Adipose tissue (tissue), 3 donors: ENCODE measurements around the gene RHOG. TPM values are rescaled to one million over a fixed set of nuclear protein-coding genes. Genes with fewer than 3 reads are reported as not detected.
"Not testable (repeated sequence)": the region's sequence is repeated elsewhere in the genome, so short reads cannot be mapped to it uniquely, and the experiment has no call there.

Experiments
- H3K27ac ChIP-seq: one replicate; pipeline ENCODE4 v1.5.1; 2013; ENCODE audit warnings: low read depth, low read length
- WGBS, 3 donors: extraction: QIAGEN DNeasy Blood & Tissue Kit; methylation state at CpG; one replicate each; pipeline ENCODE4 v1.1.7; 2013; 5-methylcytosine and 5-hydroxymethylcytosine counted together
- polyA plus RNA-seq, 3 donors: library from polyadenylated mRNA; stranded (reverse); fragments of 200-250 nt; gene quantifications; one replicate each; pipeline ENCODE4 v1.2.3, GENCODE V29; 2013
- donor health status: healthy with polysubstance abuse.
- donor health status: Bipolar disorder and iron deficiency.
- donor health status: healthy.

RHOG gene
- polyA plus RNA-seq, 3 donors: 30.4 to 94.7 (median 88.8) TPM

DNA sequence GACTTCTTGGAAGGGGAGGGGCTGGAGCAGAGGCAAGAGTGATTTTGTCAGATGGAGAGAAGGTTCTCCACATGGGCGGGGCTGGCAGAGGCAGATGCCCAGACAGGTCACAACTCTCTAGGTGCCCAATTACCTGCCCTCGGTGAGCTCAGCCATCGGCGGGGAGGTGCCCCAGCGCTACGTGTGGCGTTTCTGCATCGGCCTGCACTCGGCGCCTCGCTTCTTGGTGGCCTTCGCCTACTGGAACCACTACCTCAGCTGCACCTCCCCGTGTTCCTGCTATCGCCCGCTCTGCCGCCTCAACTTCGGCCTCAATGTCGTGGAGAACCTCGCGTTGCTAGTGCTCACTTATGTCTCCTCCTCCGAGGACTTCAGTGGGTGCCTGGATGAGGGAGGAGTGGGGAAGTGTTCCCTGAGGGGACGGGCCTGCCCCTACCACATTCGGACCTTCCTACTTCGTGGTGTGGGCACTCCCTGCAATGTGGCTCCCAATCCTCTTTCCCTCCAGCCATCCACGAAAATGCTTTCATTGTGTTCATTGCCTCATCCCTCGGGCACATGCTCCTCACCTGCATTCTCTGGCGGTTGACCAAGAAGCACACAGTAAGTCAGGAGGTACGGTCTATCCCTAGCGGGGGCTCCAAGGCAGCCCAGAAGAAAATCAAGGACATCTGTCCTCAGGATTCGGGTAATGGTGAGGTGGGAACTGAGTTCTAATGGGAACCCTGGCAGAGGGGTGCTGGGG lies 16.8 kb downstream of the RHOG start:
- H3K27ac ChIP-seq: no peak overlapping the region
- 94 to 95% (median 95%) methylated on average over 30 of the region's 30 CpGs for WGBS, 3 donors

DNA sequence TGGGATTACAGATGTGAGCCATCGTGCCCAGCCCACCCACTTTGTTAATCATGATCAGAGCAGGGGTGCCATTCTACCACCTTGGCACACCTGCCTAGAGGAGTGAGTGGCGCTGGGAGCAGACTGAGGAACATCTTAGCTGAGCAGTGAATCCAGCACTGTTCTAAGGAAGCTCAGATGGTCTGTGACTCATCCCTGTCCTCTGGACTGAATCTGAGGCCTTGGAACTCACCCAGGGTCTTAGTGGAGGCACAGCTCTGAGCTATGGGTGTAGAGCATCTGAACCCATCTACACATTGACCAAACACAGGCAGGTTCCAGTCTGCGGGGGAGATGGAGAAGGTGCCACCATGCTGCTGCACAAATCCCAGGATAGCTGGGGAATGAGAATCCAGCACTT lies 17.5 kb downstream of the RHOG start:
- no peak overlapping the region for H3K27ac ChIP-seq
- 85 to 97% (median 91%) methylated on average over 3 of the region's 3 CpGs for WGBS, 3 donors

DNA sequence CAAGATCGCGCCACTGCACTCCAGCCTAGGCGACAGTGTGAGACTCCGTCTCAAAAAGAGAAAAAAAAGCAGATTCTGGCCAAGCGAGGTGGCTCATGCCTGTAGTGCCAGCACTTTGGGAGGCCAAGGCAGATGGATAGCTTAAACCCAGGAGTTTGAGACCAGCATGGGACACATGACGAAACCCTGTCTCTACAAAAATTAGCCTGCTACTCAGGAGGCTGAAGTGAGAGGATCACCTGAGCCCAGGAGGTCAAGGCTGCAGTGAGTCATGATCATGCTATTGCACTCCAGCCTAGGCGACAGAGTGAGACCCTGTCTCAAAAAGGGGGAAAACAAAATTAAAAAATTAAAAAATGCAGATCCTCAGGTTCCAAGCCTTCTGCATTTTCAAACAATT lies 18.4 kb downstream of the RHOG start:
- 95 to 98% (median 96%) methylated on average over 7 of the region's 7 CpGs for WGBS, 3 donors
- H3K27ac ChIP-seq: no peak overlapping the region

DNA sequence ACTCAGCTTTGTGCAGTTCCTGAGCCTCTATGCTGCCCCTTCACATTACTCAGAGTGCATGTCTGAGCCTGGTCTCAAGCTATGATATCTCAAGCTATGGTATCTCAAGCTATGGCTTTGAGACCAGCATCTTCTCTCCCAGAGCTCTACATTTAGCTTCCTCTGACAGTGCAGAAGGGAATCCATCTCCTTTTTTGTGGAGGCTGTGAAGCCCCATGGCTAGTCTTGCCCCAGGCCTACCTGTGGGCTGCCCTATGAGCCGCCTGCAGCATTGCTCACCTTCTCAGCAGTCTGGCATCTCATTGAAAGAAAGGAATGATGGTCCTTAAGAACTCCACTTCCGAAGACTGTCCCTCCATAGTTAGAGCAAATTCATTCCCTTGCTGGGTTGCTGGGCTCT lies 19.8 kb downstream of the RHOG start:
- no peak overlapping the region for H3K27ac ChIP-seq
- 97 to 100% (median 98%) methylated on average over 2 of the region's 2 CpGs for WGBS, 3 donors

DNA sequence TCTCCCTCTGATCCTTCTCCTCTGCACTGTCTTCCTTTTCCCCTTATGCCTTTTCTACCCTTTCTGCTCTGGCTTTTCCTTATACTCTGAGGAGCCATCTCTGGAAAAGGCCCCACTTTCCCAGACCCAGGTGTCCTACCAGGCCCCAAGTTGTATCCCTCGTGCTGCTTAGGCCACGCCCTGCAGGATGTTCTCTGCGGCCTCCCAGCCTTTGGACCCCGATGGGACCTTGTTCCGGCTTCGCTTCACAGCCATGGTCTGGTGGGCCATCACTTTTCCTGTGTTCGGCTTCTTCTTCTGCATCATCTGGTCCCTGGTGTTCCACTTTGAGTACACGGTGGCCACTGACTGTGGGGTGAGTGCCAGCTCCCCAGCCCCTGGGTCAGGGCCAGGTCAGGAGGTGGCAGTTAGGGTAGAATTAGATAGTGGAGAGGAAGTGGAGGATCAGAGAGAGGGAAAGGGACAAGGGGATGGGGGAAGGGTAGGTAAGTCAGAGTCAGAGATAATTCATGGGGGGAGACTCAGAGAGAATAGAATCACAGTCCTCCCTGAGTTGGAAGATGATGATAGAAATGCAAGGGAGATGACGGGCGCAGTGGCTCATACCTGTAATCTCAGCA lies 23.5 kb downstream of the RHOG start:
- WGBS, 3 donors: 83 to 93% (median 89%) methylated on average over 10 of the region's 10 CpGs
- H3K27ac ChIP-seq: no peak overlapping the region

DNA sequence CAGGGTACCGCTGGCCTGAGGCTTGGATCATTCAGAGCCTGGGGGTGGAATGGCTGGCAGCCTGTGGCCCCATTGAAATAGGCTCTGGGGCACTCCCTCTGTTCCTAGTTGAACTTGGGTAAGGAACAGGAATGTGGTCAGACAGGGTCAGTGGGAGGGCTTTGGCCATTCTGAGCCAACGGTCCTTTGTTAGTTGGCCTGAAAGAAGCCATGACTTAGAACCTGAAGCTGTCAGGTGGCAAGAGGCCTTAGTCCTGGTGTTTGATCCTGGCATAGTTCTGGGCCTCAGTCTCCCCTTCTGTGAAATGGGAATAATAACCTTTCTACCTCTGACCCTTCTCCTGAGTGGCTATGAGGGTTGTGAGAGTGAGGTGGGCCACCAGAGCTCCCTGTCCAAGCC lies 24.1 kb downstream of the RHOG start:
- H3K27ac ChIP-seq: no peak overlapping the region
- 81 to 91% (median 85%) methylated on average over 2 of the region's 2 CpGs for WGBS, 3 donors

DNA sequence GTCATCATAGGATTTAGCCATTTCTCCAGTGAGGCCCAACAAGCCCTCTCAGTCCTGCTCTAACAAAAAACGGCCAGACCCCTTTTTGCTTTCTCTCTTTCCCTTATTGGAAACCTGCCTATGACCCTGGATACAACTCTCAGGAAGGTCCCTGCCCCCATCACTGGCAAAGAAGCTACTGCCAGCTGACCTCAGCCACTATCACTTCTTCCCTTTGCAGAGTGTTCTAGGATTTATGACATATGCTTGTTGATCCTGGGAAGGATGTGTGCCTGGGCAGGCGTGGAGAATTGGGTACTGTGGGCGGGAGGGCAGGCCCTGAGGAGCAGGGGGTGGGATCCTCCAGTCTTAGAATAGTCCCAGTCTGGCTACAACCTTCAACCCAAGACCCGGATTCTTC lies 24.9 kb downstream of the RHOG start:
- H3K27ac ChIP-seq: no peak overlapping the region
- 89 to 94% (median 89%) methylated on average over 4 of the region's 4 CpGs for WGBS, 3 donors

DNA sequence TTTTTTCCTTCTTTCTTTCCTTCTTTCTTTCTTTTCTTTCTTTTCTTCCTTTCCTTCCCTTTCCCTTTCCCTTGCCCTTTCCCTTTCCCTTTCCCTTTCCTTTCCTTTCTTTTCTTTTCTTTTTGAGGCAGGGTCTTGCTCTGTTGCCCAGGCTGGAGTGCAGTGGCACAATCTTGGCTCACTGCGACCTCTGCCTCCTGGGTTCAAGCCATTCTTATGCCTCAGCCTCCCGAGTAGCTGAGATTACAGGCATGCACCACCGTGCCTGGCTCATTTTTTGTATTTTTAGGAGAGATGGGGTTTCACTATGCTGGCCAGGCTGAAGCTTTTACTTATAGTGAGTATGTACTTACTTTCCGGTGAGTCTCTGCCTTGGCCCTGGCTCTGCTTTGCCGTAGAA lies 25.9 kb downstream of the RHOG start:
- WGBS, 3 donors: 91 to 98% (median 96%) methylated on average over 5 of the region's 5 CpGs
- H3K27ac ChIP-seq: not testable (repeated sequence)

DNA sequence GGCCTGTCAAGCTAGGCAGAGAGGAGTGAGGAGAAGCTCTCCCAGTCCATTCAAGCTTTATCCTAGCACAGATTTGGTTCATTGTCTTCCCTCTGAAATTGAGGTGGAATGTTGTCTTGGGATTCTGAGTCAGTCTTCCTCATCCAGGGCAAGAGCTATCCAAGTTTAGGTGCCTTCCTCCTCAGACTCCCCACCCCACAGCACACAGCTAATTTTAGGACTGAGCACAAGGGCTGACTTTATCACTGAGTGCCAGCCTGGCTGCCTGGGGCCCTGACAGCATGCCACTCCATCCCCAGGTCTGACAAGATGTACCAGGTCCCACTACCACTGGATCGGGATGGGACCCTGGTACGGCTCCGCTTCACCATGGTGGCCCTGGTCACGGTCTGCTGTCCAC lies 29.8 kb downstream of the RHOG start:
- no peak overlapping the region for H3K27ac ChIP-seq
- 95 to 99% (median 95%) methylated on average over 4 of the region's 4 CpGs for WGBS, 3 donors

DNA sequence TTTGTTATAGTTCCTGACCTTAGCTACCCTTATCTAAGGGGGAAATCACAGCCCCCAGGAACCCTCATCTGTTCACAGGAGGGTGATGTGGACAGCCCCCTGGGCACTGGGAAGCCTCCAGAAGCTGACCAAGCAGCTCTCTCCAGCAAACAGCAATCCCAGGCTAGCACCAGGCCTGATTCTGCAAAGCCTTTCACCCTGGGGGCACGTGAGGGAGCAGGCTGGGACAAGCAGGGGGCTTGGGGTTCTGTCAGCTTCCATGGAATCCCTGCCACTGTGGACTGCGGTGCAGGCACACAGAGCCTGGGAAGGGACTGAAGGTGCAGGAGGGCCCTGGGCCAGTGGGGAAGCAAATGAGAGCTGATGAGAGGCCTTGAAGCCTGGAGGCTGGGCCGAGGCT lies 30.3 kb downstream of the RHOG start:
- WGBS, 3 donors: 87 to 95% (median 91%) methylated on average over 3 of the region's 3 CpGs
- no peak overlapping the region for H3K27ac ChIP-seq

DNA sequence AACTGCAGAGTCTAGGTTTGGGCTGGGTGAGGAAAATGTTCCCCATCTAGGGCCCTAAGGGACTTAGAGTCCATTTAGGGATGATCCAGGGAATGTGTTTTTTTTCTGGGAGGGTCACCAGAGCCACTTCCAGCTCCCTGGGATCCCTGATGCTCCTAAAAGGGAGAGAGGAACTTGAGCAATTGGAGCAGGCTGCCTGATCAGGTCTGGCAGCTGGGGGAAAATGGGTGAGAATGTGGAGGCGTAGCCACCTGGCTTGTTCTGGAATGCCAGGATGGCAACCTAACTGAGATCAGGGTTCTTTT lies 31.2 kb downstream of the RHOG start:
- H3K27ac ChIP-seq: no peak overlapping the region
- 94 to 100% (median 100%) methylated on average over 1 of the region's 1 CpG for WGBS, 3 donors

DNA sequence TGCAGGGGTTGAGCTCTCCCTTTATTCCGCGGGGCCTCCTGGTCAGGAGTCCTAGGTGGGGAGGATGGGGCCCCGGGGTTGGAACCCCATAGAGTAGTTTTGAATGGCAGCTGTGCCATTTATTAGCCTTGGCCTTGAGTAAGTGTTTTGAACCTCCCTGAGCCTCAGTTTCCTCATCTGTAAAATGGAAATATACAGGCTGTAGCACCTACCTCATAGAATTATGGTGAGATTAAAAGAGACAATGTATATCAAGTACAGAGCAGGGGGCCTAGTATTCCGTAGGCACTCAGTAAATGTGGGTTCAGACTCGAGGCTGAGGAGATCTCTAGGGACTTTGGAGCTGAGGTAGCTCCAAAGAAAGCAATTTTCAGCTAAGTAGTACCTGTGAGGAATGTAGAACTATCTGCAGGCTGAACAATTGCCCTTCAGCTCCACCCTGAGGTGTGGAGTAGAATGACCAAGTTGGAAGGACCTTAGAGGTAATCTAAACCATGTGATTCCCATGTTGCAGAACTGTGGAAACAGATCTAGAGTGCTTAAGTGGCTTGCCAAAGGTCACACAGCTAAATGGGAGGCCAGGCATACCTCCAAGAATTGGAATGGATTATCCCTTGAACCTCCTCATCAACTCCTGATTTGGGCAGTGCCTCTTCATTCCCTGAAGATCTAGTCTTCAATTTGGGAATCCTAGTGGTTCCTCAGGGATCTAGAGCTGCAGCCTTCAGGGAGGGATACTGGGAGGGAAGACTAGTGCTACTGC lies 31.7 kb downstream of the RHOG start:
- H3K27ac ChIP-seq: no peak overlapping the region
- WGBS, 3 donors: 21 to 34% (median 28%) methylated on average over 5 of the region's 5 CpGs

DNA sequence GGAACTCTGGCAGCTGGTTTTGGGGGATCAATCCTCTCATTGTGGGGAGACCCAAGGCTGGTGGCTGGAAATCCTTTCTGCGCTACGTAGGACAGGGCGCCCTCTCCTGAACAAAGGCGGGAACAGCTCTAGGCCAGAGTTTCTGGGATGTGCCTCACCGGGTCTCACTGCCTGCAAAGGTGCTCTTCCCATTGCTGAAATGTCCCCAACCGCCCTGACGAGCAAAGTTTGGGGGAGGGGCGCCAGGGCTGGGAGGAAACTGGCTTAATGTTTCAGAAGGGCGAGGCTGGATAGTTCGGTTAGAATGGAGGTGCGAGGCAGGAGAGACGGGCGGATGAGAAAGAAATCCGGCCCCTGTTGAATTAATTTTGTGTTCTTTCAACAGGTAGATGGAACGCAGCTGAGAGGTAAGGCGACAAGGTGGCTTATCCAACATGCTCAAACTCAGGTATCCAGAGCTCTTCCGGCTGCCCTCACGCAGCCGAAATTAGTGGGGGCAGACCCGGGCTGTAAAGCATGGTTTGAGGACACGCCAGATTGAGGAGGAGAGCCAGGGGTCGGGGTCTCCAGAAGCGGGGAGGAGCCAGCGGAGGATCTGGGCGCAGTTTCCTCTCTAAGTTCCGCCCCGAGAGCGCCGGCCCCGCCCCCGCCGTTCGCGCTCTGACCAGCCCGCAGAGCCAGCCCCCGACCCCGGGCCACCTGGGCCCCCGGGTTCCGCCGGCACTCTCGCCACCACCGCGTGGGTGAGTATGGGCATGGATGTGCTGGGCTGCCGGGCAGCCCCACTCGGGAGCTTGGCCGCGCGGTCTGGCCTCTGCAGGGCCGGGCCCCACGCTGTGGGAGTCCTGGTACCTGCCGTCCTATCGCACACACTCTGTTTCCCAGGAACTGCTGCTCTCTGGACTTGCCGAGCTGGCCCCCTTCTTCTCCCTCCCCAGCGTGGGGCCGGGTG lies 32.6 kb downstream of the RHOG start, which contains the start of gene PGAP2:
Gene PGAP2, plus strand, starts transcription at position 652 of the 952 bp plus-strand sequence. CDS start 2,700 bp downstream, outside the sequence.
- WGBS, 3 donors: 1% methylated on average over 46 to 55 of the region's 55 CpGs
- H3K27ac ChIP-seq: no peak within 1 kb of the TSS

DNA sequence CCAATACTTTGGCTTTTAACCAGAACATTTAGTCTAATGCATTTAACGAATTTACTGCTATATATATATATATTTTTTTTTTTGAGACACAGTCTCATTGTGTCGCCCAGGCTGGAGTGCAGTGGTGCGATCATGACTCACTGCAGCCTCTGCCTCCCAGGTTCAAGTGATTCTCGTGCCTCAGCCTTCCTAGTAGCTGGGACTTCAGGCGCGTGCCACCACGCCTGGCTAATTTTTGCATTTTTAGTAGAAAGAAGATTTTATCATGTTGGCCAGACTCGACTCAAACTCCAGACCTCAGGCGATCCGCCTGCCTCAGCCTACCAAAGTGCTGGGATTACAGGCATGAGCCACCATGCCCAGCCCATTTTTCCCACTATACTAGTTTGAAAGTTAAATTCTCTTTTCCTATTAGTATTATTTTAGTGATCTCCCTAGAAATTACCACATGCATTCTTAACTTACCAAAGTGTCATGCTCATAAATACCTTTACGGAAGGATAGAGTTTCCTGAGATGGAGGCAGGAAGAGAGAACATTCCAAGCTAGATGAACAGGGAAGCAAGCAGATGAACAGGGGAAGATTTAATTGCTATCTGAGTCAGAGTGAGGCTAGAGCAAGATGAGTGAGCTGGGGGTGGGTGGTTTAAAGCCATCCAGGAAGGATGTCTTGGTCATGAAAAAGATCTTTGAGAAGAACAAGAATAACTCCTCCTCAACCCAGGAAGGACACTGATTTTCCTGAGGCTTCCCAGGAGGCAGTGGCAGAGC lies 36.8 kb downstream of the RHOG start:
- H3K27ac ChIP-seq: no peak overlapping the region
- WGBS, 3 donors: 93 to 95% (median 94%) methylated on average over 11 of the region's 11 CpGs

DNA sequence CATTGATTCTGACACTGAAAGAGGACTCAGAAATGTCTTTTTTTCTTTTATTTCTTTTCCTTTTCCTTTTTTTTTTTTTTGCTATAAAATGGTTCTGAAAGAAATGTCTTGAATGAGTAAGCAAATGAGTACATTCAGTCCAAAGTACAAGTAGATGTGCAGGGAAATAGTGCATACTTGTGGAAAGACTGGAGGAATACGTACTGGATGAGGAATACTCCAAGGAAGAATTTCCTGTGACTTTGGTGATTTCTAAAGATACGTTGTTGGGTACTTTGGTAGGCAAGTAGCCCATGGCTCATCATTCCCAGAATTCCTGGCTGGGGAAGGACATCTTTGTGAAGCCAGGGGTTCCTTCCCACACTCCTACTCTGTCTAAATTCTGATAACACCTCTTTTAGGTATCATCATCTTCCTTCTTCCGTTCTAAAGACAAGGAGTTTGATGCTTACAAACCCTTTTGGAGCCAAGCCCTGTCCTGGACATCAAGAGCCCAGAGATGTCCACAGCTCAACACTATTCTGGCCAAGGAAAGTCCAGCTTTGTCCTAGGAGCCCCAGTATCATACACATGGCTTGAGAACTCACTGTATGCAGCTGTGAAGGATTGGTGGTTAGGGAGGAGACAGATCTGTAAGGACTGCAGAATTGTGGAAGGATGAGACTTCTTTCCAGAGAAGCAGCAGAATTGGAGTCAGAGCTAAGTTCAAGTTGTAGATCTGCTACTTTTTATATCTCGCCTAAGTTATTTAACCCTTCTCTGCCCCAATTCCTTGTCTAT lies 38.6 kb downstream of the RHOG start:
- 74 to 81% (median 77%) methylated on average over 4 of the region's 4 CpGs for WGBS, 3 donors
- no peak overlapping the region for H3K27ac ChIP-seq

DNA sequence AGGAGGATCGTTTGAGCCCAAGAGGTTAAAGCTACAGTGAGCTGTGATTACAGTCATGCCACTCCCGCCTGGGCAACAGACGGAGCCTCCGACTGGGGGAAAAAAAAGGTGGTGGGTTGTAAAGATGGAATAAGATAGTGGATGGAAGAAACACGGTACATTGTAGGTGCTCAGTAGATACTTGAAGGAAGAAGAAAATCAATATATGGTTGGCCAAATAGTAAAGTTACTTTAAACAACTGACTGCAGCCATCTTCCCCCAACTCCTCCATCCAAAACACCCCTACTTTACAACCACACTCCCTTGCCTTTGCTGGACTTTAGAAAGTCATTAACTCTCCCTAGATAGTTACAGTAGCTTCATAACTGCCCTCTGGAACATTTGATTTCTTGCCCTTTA lies 40.9 kb downstream of the RHOG start:
- no peak overlapping the region for H3K27ac ChIP-seq
- 66 to 89% (median 87%) methylated on average over 4 to 5 of the region's 5 CpGs for WGBS, 3 donors

DNA sequence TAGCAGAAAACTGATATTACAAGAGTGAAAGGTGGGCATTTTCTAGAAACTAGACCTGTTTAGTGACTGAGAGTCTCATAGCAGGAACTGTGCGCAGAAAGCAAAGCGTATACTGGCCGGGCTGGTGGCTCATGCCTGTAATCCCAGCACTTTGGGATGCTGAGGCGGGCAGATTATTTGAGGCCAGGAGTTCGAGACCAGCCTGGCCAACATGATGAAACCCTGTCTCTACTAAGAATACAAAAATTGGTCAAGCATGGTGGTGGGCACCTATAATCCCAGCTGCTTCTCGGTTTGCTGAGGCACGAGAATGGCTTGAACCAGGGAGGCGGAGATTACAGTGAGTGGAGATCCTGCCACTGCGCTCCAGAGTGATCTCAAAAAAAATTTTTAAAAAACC lies 41.6 kb downstream of the RHOG start:
- H3K27ac ChIP-seq: no peak overlapping the region
- 91 to 96% (median 96%) methylated on average over 9 of the region's 9 CpGs for WGBS, 3 donors
